WTC11 (cell line): ENCODE measurements around the gene KRTAP2-3. TPM values are rescaled to one million over a fixed set of nuclear protein-coding genes. Genes with fewer than 3 reads are reported as not detected.

Experiments used
- ATAC-seq: fragments of 200-7000 bp; cut with Tn5 transposase; 2 replicates; pipeline ENCODE4 v1.10.0; 2021; ENCODE audit warnings: mild to moderate bottlenecking, moderate library complexity
- CTCF ChIA-PET: fragments of 300-600 bp; sonication (Branson Sonifier 250); formaldehyde crosslinking; loops from one replicate; lab custom pipeline; 2021; ENCODE audit warnings: antibody characterized with exemption; lab: Charles Lee
- POLR2A ChIA-PET: fragments of 350-600 bp; sonication (Branson Sonifier 250); formaldehyde crosslinking; loops from one replicate; lab custom pipeline; 2021; ENCODE audit warnings: antibody characterized with exemption; lab: Charles Lee
- DNase-seq: peaks from one replicate; pipeline ENCODE4 v3.0.0; 2021; ENCODE audit warnings: low spot score
- H3K27ac Mint-ChIP-seq: 2 replicates; pipeline ENCODE4 v1.8.0; 2021; ENCODE audit warnings: mixed read lengths
- H3K27me3 Mint-ChIP-seq: 2 replicates; pipeline ENCODE4 v1.8.0; 2021; ENCODE audit warnings: low read depth, mild to moderate bottlenecking, moderate library complexity, mixed read lengths
- H3K36me3 Mint-ChIP-seq: 2 replicates; pipeline ENCODE4 v1.8.0; 2021; ENCODE audit warnings: mixed read lengths
- H3K4me1 Mint-ChIP-seq: 2 replicates; pipeline ENCODE4 v1.8.0; 2022; ENCODE audit warnings: mixed read lengths
- H3K4me3 Mint-ChIP-seq: 2 replicates; pipeline ENCODE4 v1.8.0; 2021; ENCODE audit warnings: mild to moderate bottlenecking, moderate library complexity, mixed read lengths
- H3K9me3 Mint-ChIP-seq: 2 replicates; pipeline ENCODE4 v1.8.0; 2021; ENCODE audit warnings: mixed read lengths
- EMX1 ChIP-seq: fragments of 250-450 bp; sonication (Bioruptor Pico); IDR thresholded peaks from 2 replicates; pipeline ENCODE4 v1.8.0; 2021; ENCODE audit warnings: mild to moderate bottlenecking
- GTF2I ChIP-seq: fragments of 250-450 bp; sonication (Bioruptor Pico); conservative IDR thresholded peaks from 2 replicates; pipeline ENCODE4 v1.4.0; 2021; ENCODE audit warnings: mild to moderate bottlenecking
- HMGA2 ChIP-seq: fragments of 250-450 bp; sonication (Bioruptor Pico); IDR thresholded peaks from 2 replicates; pipeline ENCODE4 v1.4.0; 2021; ENCODE audit warnings: mild to moderate bottlenecking, moderate library complexity
- NR3C1 ChIP-seq: sonication (generic); formaldehyde crosslinking; conservative IDR thresholded peaks from 2 replicates; pipeline ENCODE4 v1.8.1; 2023; ENCODE audit warnings: low read depth, mild to moderate bottlenecking, missing genetic modification reagents
- ZNF219 ChIP-seq: sonication (generic); formaldehyde crosslinking; IDR thresholded peaks from 2 replicates; pipeline ENCODE4 v1.8.0; 2023; ENCODE audit warnings: missing genetic modification reagents, mild to moderate bottlenecking, borderline replicate concordance
- total RNA-seq: library from RNA; stranded (reverse); gene quantifications from 3 replicates; pipeline ENCODE4 v1.2.3, GENCODE V29; 2021
- TF ChIP-seq, protein P1 (sequence below): fragments of 200-600 bp; IDR thresholded peaks from 2 replicates; pipeline ENCODE4 v1.8.0; 2022; ENCODE audit warnings: antibody characterized with exemption
- TF ChIP-seq, protein P2 (sequence below): sonication (generic); formaldehyde crosslinking; IDR thresholded peaks from 2 replicates; pipeline ENCODE4 v1.8.1; 2023; ENCODE audit warnings: mild to moderate bottlenecking, missing genetic modification reagents
- TF ChIP-seq, protein P3 (sequence below): fragments of 250-450 bp; sonication (Bioruptor Pico); IDR thresholded peaks from 2 replicates; pipeline ENCODE4 v1.8.0; 2021; ENCODE audit warnings: mild to moderate bottlenecking
- TF ChIP-seq, protein P4 (sequence below): sonication (generic); formaldehyde crosslinking; IDR thresholded peaks from 2 replicates; pipeline ENCODE4 v1.8.0; 2023; ENCODE audit warnings: missing genetic modification reagents, mild to moderate bottlenecking, borderline replicate concordance
- TF ChIP-seq, protein P5 (sequence below): fragments of 250-450 bp; sonication (Bioruptor Pico); IDR thresholded peaks from 2 replicates; pipeline ENCODE4 v2.1.2; 2022; ENCODE audit warnings: mild to moderate bottlenecking, moderate library complexity

KRTAP2-3 gene
- total RNA-seq, 1 experiment from 2014 or later: not detected

DNA sequence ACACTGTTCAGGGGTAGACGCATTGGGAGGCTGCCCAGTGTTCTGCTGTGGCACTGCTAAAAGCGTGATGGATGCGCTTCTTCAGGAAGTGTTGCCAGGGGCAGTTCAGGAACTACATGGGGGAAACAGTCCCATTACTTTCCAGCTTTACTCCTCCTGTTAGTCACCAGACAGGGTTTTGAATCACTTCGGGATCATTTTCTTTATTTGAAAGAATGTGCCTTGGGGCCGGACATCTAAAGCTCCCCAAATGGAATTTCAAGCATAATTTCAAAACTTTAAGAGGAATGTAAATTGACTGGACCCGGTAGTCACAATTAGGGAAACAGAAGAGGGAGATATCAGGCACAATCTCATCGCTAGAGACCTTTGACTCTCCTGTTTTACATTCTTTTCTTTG lies 11.5 kb downstream of the KRTAP2-3 start:
- CTCF ChIA-PET: interaction anchor here (0.6 kb wide), 1 partner anchor 420 kb away, joined by 4 read pairs; no protein-coding TSS in a partner anchor
- H3K27ac Mint-ChIP-seq: no peak overlapping the region; the same call in 1 of the 2 replicates

More for the DNA sequence above, 11.5 kb downstream of the KRTAP2-3 start:
- peaks cover 24% of the 10 kb centered on the region for H3K4me1 Mint-ChIP-seq
- peaks cover 5% of the 10 kb centered on the region for H3K9me3 Mint-ChIP-seq
- DNase-seq: no peak
- no peaks in the 10 kb centered on the region; the same call in 1 of the 2 replicates for H3K27me3 Mint-ChIP-seq
- no peaks in the 10 kb centered on the region for H3K36me3 Mint-ChIP-seq
- TF ChIP-seq NR3C1 (CRISPR knock-in tag): no peak
- no peak for TF ChIP-seq EMX1 (CRISPR knock-in tag)
- TF ChIP-seq, protein P1, sequence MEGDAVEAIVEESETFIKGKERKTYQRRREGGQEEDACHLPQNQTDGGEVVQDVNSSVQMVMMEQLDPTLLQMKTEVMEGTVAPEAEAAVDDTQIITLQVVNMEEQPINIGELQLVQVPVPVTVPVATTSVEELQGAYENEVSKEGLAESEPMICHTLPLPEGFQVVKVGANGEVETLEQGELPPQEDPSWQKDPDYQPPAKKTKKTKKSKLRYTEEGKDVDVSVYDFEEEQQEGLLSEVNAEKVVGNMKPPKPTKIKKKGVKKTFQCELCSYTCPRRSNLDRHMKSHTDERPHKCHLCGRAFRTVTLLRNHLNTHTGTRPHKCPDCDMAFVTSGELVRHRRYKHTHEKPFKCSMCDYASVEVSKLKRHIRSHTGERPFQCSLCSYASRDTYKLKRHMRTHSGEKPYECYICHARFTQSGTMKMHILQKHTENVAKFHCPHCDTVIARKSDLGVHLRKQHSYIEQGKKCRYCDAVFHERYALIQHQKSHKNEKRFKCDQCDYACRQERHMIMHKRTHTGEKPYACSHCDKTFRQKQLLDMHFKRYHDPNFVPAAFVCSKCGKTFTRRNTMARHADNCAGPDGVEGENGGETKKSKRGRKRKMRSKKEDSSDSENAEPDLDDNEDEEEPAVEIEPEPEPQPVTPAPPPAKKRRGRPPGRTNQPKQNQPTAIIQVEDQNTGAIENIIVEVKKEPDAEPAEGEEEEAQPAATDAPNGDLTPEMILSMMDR: no peak
- TF ChIP-seq, protein P2, sequence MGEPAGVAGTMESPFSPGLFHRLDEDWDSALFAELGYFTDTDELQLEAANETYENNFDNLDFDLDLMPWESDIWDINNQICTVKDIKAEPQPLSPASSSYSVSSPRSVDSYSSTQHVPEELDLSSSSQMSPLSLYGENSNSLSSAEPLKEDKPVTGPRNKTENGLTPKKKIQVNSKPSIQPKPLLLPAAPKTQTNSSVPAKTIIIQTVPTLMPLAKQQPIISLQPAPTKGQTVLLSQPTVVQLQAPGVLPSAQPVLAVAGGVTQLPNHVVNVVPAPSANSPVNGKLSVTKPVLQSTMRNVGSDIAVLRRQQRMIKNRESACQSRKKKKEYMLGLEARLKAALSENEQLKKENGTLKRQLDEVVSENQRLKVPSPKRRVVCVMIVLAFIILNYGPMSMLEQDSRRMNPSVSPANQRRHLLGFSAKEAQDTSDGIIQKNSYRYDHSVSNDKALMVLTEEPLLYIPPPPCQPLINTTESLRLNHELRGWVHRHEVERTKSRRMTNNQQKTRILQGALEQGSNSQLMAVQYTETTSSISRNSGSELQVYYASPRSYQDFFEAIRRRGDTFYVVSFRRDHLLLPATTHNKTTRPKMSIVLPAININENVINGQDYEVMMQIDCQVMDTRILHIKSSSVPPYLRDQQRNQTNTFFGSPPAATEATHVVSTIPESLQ (CRISPR knock-in tag): no peak
- TF ChIP-seq GTF2I (CRISPR knock-in tag): no peak
- TF ChIP-seq, protein P3, sequence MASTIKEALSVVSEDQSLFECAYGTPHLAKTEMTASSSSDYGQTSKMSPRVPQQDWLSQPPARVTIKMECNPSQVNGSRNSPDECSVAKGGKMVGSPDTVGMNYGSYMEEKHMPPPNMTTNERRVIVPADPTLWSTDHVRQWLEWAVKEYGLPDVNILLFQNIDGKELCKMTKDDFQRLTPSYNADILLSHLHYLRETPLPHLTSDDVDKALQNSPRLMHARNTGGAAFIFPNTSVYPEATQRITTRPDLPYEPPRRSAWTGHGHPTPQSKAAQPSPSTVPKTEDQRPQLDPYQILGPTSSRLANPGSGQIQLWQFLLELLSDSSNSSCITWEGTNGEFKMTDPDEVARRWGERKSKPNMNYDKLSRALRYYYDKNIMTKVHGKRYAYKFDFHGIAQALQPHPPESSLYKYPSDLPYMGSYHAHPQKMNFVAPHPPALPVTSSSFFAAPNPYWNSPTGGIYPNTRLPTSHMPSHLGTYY (CRISPR knock-in tag): no peak
- TF ChIP-seq HMGA2 (CRISPR knock-in tag): no peak
- TF ChIP-seq, protein P4, sequence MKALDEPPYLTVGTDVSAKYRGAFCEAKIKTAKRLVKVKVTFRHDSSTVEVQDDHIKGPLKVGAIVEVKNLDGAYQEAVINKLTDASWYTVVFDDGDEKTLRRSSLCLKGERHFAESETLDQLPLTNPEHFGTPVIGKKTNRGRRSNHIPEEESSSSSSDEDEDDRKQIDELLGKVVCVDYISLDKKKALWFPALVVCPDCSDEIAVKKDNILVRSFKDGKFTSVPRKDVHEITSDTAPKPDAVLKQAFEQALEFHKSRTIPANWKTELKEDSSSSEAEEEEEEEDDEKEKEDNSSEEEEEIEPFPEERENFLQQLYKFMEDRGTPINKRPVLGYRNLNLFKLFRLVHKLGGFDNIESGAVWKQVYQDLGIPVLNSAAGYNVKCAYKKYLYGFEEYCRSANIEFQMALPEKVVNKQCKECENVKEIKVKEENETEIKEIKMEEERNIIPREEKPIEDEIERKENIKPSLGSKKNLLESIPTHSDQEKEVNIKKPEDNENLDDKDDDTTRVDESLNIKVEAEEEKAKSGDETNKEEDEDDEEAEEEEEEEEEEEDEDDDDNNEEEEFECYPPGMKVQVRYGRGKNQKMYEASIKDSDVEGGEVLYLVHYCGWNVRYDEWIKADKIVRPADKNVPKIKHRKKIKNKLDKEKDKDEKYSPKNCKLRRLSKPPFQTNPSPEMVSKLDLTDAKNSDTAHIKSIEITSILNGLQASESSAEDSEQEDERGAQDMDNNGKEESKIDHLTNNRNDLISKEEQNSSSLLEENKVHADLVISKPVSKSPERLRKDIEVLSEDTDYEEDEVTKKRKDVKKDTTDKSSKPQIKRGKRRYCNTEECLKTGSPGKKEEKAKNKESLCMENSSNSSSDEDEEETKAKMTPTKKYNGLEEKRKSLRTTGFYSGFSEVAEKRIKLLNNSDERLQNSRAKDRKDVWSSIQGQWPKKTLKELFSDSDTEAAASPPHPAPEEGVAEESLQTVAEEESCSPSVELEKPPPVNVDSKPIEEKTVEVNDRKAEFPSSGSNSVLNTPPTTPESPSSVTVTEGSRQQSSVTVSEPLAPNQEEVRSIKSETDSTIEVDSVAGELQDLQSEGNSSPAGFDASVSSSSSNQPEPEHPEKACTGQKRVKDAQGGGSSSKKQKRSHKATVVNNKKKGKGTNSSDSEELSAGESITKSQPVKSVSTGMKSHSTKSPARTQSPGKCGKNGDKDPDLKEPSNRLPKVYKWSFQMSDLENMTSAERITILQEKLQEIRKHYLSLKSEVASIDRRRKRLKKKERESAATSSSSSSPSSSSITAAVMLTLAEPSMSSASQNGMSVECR (CRISPR knock-in tag): no peak
- TF ChIP-seq, protein P5, sequence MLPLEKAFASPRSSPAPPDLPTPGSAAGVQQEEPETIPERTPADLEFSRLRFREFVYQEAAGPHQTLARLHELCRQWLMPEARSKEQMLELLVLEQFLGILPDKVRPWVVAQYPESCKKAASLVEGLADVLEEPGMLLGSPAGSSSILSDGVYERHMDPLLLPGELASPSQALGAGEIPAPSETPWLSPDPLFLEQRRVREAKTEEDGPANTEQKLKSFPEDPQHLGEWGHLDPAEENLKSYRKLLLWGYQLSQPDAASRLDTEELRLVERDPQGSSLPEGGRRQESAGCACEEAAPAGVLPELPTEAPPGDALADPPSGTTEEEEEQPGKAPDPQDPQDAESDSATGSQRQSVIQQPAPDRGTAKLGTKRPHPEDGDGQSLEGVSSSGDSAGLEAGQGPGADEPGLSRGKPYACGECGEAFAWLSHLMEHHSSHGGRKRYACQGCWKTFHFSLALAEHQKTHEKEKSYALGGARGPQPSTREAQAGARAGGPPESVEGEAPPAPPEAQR: no peak
- TF ChIP-seq ZNF219 (CRISPR knock-in tag): no peak
- H3K4me3 Mint-ChIP-seq: no peak overlapping the region
- POLR2A ChIA-PET: no interaction called here
- no peak for ATAC-seq
